SH-SY5Y (cell line): Measurements from ENCODE around the gene AFMID.

Source experiments
- GATA2 ChIP-seq: IDR thresholded peaks from 2 replicates; pipeline ENCODE4 v1.6.1; 2011; ENCODE audit warnings: mild to moderate bottlenecking, low read depth, low read length
- GATA3 ChIP-seq: IDR thresholded peaks from 2 replicates; pipeline ENCODE4 v1.6.1; 2011; ENCODE audit warnings: low read depth, mild to moderate bottlenecking, low read length, moderate library complexity

Gene AFMID

GRCh38 chr17:78232859-78233173 is 45.7 kb downstream of the AFMID start:
- TF ChIP-seq GATA3 (no peak), GATA2 (no peak)

- TF ChIP-seq GATA2 = no peak
- no peak for TF ChIP-seq GATA3
These were observed 46.5 kb downstream of the AFMID start for GRCh38 chr17:78233678-78234077.

- TF ChIP-seq GATA2 (no peak), GATA3 (no peak)
These were observed 47.2 kb downstream of the AFMID start for GRCh38 chr17:78234261-78234865.

- TF ChIP-seq GATA3 = no peak
- TF ChIP-seq GATA2 = no peak
These were observed 48.7 kb downstream of the AFMID start for GRCh38 chr17:78235885-78236284.

DNA sequence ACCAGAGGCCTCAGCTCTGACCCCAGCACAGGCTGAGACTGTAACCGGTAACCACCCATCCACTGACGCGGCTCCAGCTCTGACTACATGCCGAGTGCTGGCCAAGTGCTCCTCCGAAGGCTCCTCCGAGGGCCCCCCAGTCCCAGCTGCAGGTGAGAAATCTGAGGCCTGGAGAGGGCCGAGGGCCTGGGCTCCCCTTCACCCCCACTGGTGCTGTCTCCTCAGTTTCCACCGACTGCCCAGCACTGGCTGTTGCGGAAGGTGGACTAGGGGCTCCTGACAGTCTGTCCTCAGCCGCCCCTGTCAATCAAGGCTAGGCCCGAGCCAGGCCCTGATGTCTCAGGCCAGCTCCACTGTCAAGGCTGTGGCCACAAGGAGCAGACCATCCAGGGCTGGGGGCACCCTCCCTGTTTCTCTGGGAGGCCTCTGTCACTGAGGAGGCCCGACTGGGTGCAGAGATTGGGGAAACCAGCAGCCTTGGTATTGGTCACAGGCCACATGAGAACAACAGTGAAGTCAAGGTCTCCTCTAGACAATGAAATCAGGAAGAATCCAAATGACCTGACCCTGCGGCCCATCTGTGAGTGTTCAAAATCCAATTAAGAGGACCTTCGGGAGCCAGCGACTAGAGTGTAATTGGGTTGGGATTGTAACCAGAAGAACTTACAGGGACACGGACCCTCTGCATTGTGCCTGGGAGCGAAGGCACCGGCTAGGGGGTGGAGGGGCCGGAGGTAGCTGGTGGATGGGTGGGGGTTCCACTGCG is 49.4 kb downstream of the AFMID start:
- no peak for TF ChIP-seq GATA3
- TF ChIP-seq GATA2 = no peak

- TF ChIP-seq GATA2 = no peak
- no peak for TF ChIP-seq GATA3
These were observed 50.3 kb downstream of the AFMID start for GRCh38 chr17:78237401-78238012.

DNA sequence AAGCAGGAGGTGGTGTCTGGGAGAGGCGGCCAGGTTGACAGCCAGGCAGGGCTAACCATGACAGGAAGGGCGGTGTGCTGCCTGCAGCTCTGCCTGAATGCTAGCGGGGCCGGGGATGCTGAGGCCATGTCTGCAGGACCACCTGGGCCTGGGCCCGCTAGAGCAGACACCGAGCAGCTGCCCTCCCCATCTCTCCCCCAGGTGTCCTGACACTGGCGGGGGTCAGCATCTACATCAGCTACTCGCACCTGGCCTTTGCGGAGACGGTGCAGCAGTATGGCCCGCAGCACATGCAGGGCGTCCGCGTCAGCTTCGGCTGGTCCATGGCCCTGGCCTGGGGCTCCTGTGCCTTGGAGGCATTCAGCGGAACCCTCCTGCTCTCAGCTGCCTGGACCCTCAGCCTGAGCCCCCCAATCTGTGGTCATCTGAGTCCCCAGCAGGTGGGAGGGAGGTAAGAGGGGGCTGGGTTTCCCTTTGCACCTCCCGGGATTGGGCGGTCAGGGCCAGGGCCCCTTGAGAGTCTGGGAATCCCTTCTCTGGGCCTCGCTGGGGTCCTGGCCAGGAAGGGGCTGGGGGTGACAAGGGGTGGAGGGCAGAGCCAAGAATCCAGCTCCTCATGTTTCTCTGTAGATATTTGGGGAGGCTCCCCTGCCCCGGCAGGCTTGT is 51.8 kb downstream of the AFMID start:
- TF ChIP-seq GATA2 (no peak), GATA3 (no peak)

- TF ChIP-seq GATA3 (no peak), GATA2 (no peak)
These were observed 52.3 kb downstream of the AFMID start for GRCh38 chr17:78239489-78239931.

- TF ChIP-seq GATA3 (no peak), GATA2 (no peak)
These were observed 53.0 kb downstream of the AFMID start for GRCh38 chr17:78240012-78240655.

DNA sequence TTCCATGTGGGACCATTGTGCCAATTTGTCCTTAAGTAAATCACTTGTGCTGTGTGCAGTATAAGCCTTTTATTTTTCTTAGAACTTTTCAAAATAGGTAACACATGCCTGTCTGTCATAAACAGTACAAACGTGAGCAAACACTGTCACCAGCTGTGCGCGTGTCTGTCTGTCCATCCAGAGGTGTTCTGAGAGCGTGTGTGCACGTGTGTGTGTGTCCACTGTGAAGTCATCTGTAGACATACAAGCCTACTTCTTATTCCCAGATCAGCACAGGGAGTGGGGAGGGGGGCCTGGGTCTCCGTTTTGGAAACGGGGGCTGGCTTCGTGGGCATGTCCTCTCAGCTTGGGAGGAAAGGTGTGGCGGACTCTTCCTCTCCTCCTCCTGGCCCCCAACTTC is 53.7 kb downstream of the AFMID start:
- no peak for TF ChIP-seq GATA3
- TF ChIP-seq GATA2 = no peak

- TF ChIP-seq GATA3 (no peak), GATA2 (no peak)
These were observed 54.3 kb downstream of the AFMID start for GRCh38 chr17:78241277-78242023.

GRCh38 chr17:78242024-78242742 is 55.0 kb downstream of the AFMID start:
- no peak for TF ChIP-seq GATA3
- no peak for TF ChIP-seq GATA2

GRCh38 chr17:78247304-78247703 is 60.1 kb downstream of the AFMID start:
- TF ChIP-seq GATA2 (no peak), GATA3 (no peak)
